Measurements from ENCODE around the gene TTC3. TPM values are rescaled to one million over a fixed set of nuclear protein-coding genes. Genes with fewer than 3 reads are reported as not detected.

TTC3 gene
- 138 and 153 TPM in 2 replicates for total RNA-seq

GRCh38 chr21:37072988-37073416 lies at the start of gene TTC3, which contains the start of gene PIGP:
Gene TTC3 (plus strand): TSS chr21:37073254. CDS start chr21:37087258, 14,004 bp downstream.
Gene PIGP (minus strand): TSS chr21:37073071. CDS start chr21:37072515, 556 bp downstream.

Other genes with a start within 250 kb of the TTC3 start
- 9.6 and 14.5 TPM in 2 replicates for gene HLCS, start 106.6 kb upstream of the TTC3 start, total RNA-seq
- gene RIPPLY3, start 66.6 kb upstream of the TTC3 start, total RNA-seq, result 0.13 TPM in 1 of 2 replicates, not detected in the other
- 9.7 and 10.9 TPM in 2 replicates for gene PIGP, start 183 bp upstream of the TTC3 start, total RNA-seq
- 42.9 and 58.9 TPM in 2 replicates for gene VPS26C, start 194.1 kb downstream of the TTC3 start, total RNA-seq

Measured in epithelial cell of alveolus of lung (primary cell).